GM12891 (cell line): ENCODE results near the gene SLC12A5.

Source experiments
- POLR2A ChIP-seq: IDR thresholded peaks from 2 replicates; pipeline ENCODE4 v1.6.1; 2011; ENCODE audit warnings: low read depth, low read length, control low read depth
- POLR2AphosphoS5 ChIP-seq: IDR thresholded peaks from 2 replicates; pipeline ENCODE4 v1.6.1; 2011; ENCODE audit warnings: low read depth, low read length, control low read depth

- TF ChIP-seq POLR2A (no peak), POLR2AphosphoS5 (no peak)
These were observed 5.0 kb upstream of the SLC12A5 start for GRCh38 chr20:46023999-46024398.
